ENCODE results near the gene NDUFA7.

DNA sequence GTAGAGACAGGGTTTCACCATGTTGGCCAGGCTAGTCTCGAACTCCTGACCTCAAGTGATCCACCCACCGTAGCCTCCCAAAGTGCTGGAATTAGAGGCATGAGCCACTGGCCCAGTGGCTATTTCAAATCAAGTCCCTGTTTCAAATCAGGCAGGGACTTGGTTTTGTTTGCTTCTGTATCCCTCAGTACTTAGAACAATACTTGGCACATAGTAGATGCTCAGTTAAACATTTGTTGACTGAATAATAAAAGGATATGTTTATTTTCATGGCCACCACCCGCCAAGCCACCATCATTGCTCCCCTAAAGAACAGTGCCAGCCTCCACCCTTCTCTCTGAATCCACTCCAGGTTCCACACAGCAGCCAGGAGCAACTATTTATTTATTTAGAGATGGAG is 4.3 kb upstream of the NDUFA7 start:
- TF ChIP-seq CTCF (conservative IDR thresholded peaks at IDR 0.05; ENCODE audit: low read depth, low read length), result no peak
- no peak for TF ChIP-seq EZH2 (IDR thresholded peaks at IDR 0.05; ENCODE audit: borderline replicate concordance, low read depth, low read length, poor library complexity, severe bottlenecking)
